GM12878 (cell line): Measurements from ENCODE around the gene ZBED1.

Source experiments
- FOXK2 ChIP-seq: fragments of 450-650 bp; IDR thresholded peaks from 2 replicates; pipeline ENCODE4 v1.6.1; 2017; ENCODE audit warnings: mild to moderate bottlenecking, moderate library complexity
- ZBED1 ChIP-seq: IDR thresholded peaks from 2 replicates; pipeline ENCODE4 v1.6.1; 2016; ENCODE audit warnings: borderline replicate concordance

DNA sequence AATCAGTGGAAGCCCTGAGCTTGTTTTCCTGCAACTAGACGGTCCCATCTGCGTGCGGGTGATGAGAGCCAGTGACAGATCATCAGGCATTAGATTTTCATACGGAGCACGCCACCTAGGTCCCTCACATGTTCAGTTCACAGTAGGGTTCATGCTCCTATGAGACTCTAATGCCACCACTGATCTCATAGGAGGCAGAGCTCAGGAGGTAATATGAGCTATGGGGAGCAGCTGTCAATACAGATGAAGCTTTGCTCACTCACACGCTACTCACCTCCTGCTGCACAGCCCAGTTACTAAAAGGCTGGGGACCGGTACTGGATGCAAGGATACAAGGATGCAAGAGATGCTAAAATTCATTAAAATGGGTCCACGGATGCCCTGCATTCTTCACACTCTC lies 61.2 kb downstream of the ZBED1 start:
- TF ChIP-seq FOXK2 (no peak), ZBED1 (no peak)
